ENCODE data around the gene ZNF74. TPM values are rescaled to one million over a fixed set of nuclear protein-coding genes. Genes with fewer than 3 reads are reported as not detected.
A peak's percentile ranks its signal among the peaks of the same experiment; 100 is the strongest.
"Not testable (repeated sequence)": the region's sequence is repeated elsewhere in the genome, so short reads cannot be mapped to it uniquely, and the experiment has no call there.

ZNF74 gene
- total RNA-seq, 1 experiment from 2014 or later = 34.3 TPM

GRCh38 chr22:20354238-20354975 lies 39.5 kb upstream of the ZNF74 start:
- Histone ChIP-seq H4K5ac (ENCODE audit: insufficient read length, low read depth, low read length) (no peak overlapping the region), H3K27me3 (ENCODE audit: insufficient read depth, low read length) (no peaks in the 10 kb centered on the region), H3K23ac (ENCODE audit: insufficient read length, low read depth, low read length) (no peak overlapping the region), H3K79me1 (ENCODE audit: insufficient read depth, low read depth, low read length, poor library complexity, severe bottlenecking) (no peaks in the 10 kb centered on the region), H2BK5ac (ENCODE audit: insufficient read length, low read length) (no peak overlapping the region), H3K18ac (ENCODE audit: insufficient read length, low read depth, low read length) (no peak overlapping the region), H2BK120ac (ENCODE audit: low read depth, low read length, poor library complexity, severe bottlenecking) (no peak overlapping the region), H2BK15ac (ENCODE audit: low read depth, low read length) (no peak overlapping the region), H3K27ac (ENCODE audit: insufficient read length, low read depth, low read length) (no peak overlapping the region), H2BK20ac (ENCODE audit: low read depth, low read length, poor library complexity, severe bottlenecking) (no peak overlapping the region), H3K4me1 (ENCODE audit: insufficient read depth, low read length) (no peaks in the 10 kb centered on the region), H4K8ac (replicated peaks; ENCODE audit: insufficient read length, low read depth, low read length) (no peak overlapping the region), H3K4me2 (ENCODE audit: insufficient read depth, insufficient read length, low read length) (no peak overlapping the region), H3K14ac (ENCODE audit: insufficient read depth, low read length) (no peak overlapping the region), H2AFZ (ENCODE audit: low read length) (no peak overlapping the region), H3K4ac (ENCODE audit: low read depth, low read length) (no peak overlapping the region), H3K9ac (ENCODE audit: extremely low read depth, insufficient read length, low read length) (no peak overlapping the region), H3T11ph (ENCODE audit: low read length) (no peak overlapping the region), H4K91ac (ENCODE audit: insufficient read length, low read depth, low read length) (no peak overlapping the region), H2AK5ac (ENCODE audit: insufficient read length, low read length) (no peak overlapping the region), H3K56ac (ENCODE audit: insufficient read length, low read depth, low read length) (no peak overlapping the region), H3K9me3 (ENCODE audit: control insufficient read depth, low read depth, low read length) (no peaks in the 10 kb centered on the region), H2BK12ac (ENCODE audit: insufficient read length, low read depth, low read length) (no peak overlapping the region), H4K20me1 (ENCODE audit: control insufficient read depth, insufficient read depth, insufficient read length) (no peaks in the 10 kb centered on the region), H3K79me2 (ENCODE audit: insufficient read depth, low read length) (no peaks in the 10 kb centered on the region), H3K23me2 (ENCODE audit: insufficient read length, low read depth, low read length, poor library complexity, severe bottlenecking) (no peaks in the 10 kb centered on the region)
- no peak overlapping the region for H3K4me3 Mint-ChIP-seq
- peak overlapping the region in 1 of 3 experiments; percentile 59; a peak in 1 of 7 replicates for H3K27ac Mint-ChIP-seq
- peaks cover 2% of the 10 kb centered on the region; the same call in 1 of the 2 replicates for H3K27me3 Mint-ChIP-seq (ENCODE audit: low read depth)
- no peak for TF ChIP-seq CTCF (conservative IDR thresholded peaks at IDR 0.05)
- no peaks in the 10 kb centered on the region; a peak in 1 of 7 replicates for H3K36me3 Mint-ChIP-seq (ENCODE audit: insufficient read depth in 1 of 3, low read depth in 3 of 3)
- WGBS (ENCODE audit: extremely low coverage, insufficient read length, low lambda C conversion rate) = no CpG with 5 or more reads among the region's 81 CpGs
- DNase-seq = peak; percentile 15
- H3K9me3 Mint-ChIP-seq = no peaks in the 10 kb centered on the region
- no peaks in the 10 kb centered on the region for H3K4me1 Mint-ChIP-seq

- H3K56ac ChIP-seq (ENCODE audit: insufficient read length, low read depth, low read length); H3K27me3 Mint-ChIP-seq (ENCODE audit: low read depth); H3K18ac ChIP-seq (ENCODE audit: insufficient read length, low read depth, low read length); H3K23ac ChIP-seq (ENCODE audit: insufficient read length, low read depth, low read length); H2AFZ ChIP-seq (ENCODE audit: low read length); H2BK20ac ChIP-seq (ENCODE audit: low read depth, low read length, poor library complexity, severe bottlenecking); H3K4me1 Mint-ChIP-seq; H3K14ac ChIP-seq (ENCODE audit: insufficient read depth, low read length); H4K20me1 ChIP-seq (ENCODE audit: control insufficient read depth, insufficient read depth, insufficient read length); H4K8ac ChIP-seq (replicated peaks; ENCODE audit: insufficient read length, low read depth, low read length); H4K91ac ChIP-seq (ENCODE audit: insufficient read length, low read depth, low read length); H2AK5ac ChIP-seq (ENCODE audit: insufficient read length, low read length); H3K4ac ChIP-seq (ENCODE audit: low read depth, low read length); H3K36me3 Mint-ChIP-seq (ENCODE audit: insufficient read depth in 1 of 3, low read depth in 3 of 3); H3T11ph ChIP-seq (ENCODE audit: low read length); H3K9me3 Mint-ChIP-seq; H4K5ac ChIP-seq (ENCODE audit: insufficient read length, low read depth, low read length); H2BK5ac ChIP-seq (ENCODE audit: insufficient read length, low read length); H3K27ac ChIP-seq (ENCODE audit: insufficient read length, low read depth, low read length); H3K23me2 ChIP-seq (ENCODE audit: insufficient read length, low read depth, low read length, poor library complexity, severe bottlenecking); H3K27me3 ChIP-seq (ENCODE audit: insufficient read depth, low read length); H3K4me1 ChIP-seq (ENCODE audit: insufficient read depth, low read length); H3K9ac ChIP-seq (ENCODE audit: extremely low read depth, insufficient read length, low read length); H2BK15ac ChIP-seq (ENCODE audit: low read depth, low read length); H3K9me3 ChIP-seq (ENCODE audit: control insufficient read depth, low read depth, low read length); H2BK120ac ChIP-seq (ENCODE audit: low read depth, low read length, poor library complexity, severe bottlenecking); H3K4me2 ChIP-seq (ENCODE audit: insufficient read depth, insufficient read length, low read length); H3K4me3 Mint-ChIP-seq; H3K79me1 ChIP-seq (ENCODE audit: insufficient read depth, low read depth, low read length, poor library complexity, severe bottlenecking); H3K27ac Mint-ChIP-seq; H3K79me2 ChIP-seq (ENCODE audit: insufficient read depth, low read length); H2BK12ac ChIP-seq (ENCODE audit: insufficient read length, low read depth, low read length): not testable (repeated sequence)
- peak; percentile 5 for DNase-seq
- no CpG with 5 or more reads among the region's 98 CpGs for WGBS (ENCODE audit: extremely low coverage, insufficient read length, low lambda C conversion rate)
Observed at GRCh38 chr22:20355939-20356636, 37.9 kb upstream of the ZNF74 start.

Data from H9 (cell line).